ENCODE results near the gene C1QTNF8.

DNA sequence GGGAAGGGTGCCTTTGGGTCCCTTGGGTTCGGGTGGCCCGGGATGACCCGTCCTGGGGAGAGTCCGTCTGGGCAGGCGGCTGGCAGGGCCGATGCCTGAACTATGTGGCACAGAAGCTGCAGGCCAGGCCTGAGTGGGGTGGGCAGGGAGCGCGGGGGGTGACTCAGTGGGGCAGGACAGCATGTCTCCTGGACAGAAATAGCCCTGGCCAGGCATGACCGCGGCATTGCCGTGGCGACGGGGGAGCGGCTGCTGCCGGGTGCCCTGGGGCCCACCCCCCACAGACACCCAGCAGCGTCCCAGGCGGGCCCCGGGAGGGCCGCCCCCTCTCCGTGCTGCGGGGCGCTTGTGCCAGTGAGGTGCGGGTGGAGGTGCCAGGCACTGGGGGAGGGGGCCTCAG is 1.8 kb upstream of the C1QTNF8 start:
- TF ChIP-seq, protein P1, sequence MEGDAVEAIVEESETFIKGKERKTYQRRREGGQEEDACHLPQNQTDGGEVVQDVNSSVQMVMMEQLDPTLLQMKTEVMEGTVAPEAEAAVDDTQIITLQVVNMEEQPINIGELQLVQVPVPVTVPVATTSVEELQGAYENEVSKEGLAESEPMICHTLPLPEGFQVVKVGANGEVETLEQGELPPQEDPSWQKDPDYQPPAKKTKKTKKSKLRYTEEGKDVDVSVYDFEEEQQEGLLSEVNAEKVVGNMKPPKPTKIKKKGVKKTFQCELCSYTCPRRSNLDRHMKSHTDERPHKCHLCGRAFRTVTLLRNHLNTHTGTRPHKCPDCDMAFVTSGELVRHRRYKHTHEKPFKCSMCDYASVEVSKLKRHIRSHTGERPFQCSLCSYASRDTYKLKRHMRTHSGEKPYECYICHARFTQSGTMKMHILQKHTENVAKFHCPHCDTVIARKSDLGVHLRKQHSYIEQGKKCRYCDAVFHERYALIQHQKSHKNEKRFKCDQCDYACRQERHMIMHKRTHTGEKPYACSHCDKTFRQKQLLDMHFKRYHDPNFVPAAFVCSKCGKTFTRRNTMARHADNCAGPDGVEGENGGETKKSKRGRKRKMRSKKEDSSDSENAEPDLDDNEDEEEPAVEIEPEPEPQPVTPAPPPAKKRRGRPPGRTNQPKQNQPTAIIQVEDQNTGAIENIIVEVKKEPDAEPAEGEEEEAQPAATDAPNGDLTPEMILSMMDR (IDR thresholded peaks at IDR 0.05; ENCODE audit: insufficient read depth, low read depth, low read length), result no peak
- TF ChIP-seq EZH2 (IDR thresholded peaks at IDR 0.05; ENCODE audit: insufficient read depth, low read length), result no peak

All from astrocyte (in vitro differentiated cells and primary cell).